Tibial artery (tissue), 4 donors: ENCODE measurements around the gene TGFBR3.

Experiments used
- DNase-seq, 2 donors: peaks; one replicate each; pipeline ENCODE4 v3.0.0-alpha.2; 2019
- H3K27ac ChIP-seq, 2 donors: fragments of 200-600 bp; sonication (generic) in 1 of 2; 1 replicate in 1 of 2; 2 replicates in 1 of 2; pipeline ENCODE4 v1.5.1; 2018 to 2019; ENCODE audit warnings: mild to moderate bottlenecking in 1 of 2
- H3K27me3 ChIP-seq, 2 donors: fragments of 200-600 bp; sonication (generic) in 1 of 2; one replicate each; pipeline versions ENCODE4 v1.5.1 to v1.6.0; 2016 to 2019
- H3K36me3 ChIP-seq, 3 donors: fragments of 200-600 bp; sonication (generic) in 2 of 3; one replicate each; pipeline ENCODE4 v1.5.1; 2016 to 2019; ENCODE audit warnings: mild to moderate bottlenecking in 2 of 3
- H3K4me1 ChIP-seq, 4 donors: fragments of 200-600 bp; sonication (generic) in 2 of 4; 1 replicate in 3 of 4; 2 replicates in 1 of 4; pipeline ENCODE4 v1.5.1; 2016 to 2019
- H3K4me3 ChIP-seq, 2 donors: fragments of 200-600 bp; sonication (generic) in 1 of 2; 1 replicate in 1 of 2; 2 replicates in 1 of 2; pipeline ENCODE4 v1.5.1; 2018 to 2019; ENCODE audit warnings: mild to moderate bottlenecking in 2 of 2
- H3K9me3 ChIP-seq, 3 donors: fragments of 200-600 bp; sonication (generic) in 1 of 3; one replicate each; pipeline ENCODE4 v1.5.1; 2016 to 2019
- CTCF ChIP-seq, 2 experiments: fragments of 200-600 bp in 1 of 2; fragments of 450-650 bp in 1 of 2; IDR thresholded peaks; one replicate each; pipeline ENCODE4 v1.5.1; 2017 to 2019; ENCODE audit warnings: antibody characterized with exemption in 2 of 2, mild to moderate bottlenecking in 1 of 2, moderate library complexity in 1 of 2
- intact Hi-C: fragments of 100-400 bp; cut with DNase I; formaldehyde crosslinking; loops from one replicate; pipeline ENCODE4 v1.15.0; 2023; ENCODE audit warnings: low total_unique reads

The TGFBR3 gene

GRCh38 chr1:91700332-91700731 lies 185.6 kb downstream of the TGFBR3 start:
- TF ChIP-seq CTCF (IDR thresholded peaks at IDR 0.05): no peak
- H3K36me3 ChIP-seq: peaks cover 0 to 7% (median 0%) of the 10 kb centered on the region in 3 donors
- H3K4me3 ChIP-seq: no peak overlapping the region
- no peak for DNase-seq
- intact Hi-C loops: no loop called here
- peaks cover 0 to 19% (median 2%) of the 10 kb centered on the region in 4 donors for H3K4me1 ChIP-seq
- no peaks in the 10 kb centered on the region for H3K9me3 ChIP-seq
- H3K27ac ChIP-seq: no peak overlapping the region
- H3K27me3 ChIP-seq: no peaks in the 10 kb centered on the region

DNA sequence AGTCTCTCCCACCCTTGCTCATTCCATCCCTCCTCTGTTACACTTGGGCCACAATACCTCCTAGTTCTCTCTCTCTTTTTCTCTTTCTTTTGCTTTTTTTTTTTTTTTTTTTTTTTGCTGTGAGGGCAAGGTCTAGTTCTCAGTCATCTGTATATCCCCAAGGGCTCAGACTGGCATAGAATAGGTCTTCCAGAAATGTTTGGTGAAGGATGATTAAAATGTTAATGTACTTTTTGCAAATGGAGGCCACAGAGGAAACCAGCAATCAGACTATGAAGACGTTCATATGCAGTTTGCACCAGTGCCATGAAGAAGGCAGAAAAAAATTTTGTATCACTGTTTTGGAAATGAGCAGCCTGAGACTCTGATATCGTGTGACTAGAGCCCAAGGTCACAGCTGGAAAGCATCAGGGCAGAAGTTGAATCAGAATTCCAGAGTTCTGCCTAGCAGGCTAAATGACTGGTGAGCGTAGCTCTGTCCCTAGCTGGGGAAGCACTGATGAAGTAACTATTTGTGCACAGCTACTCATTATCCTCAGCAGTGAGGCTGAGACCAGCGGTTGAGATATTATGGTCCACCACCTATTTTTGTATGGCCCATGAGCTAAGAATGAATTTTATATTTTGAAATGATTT lies 186.5 kb downstream of the TGFBR3 start:
- H3K36me3 ChIP-seq: peaks cover 0 to 11% (median 0%) of the 10 kb centered on the region in 3 donors
- H3K4me3 ChIP-seq: no peak overlapping the region
- no peak overlapping the region for H3K27ac ChIP-seq
- no peak for TF ChIP-seq CTCF (IDR thresholded peaks at IDR 0.05)
- no peaks in the 10 kb centered on the region for H3K9me3 ChIP-seq
- peaks cover 0 to 19% (median 2%) of the 10 kb centered on the region in 4 donors for H3K4me1 ChIP-seq
- peak in 1 of 2 donors; percentile 47 for DNase-seq
- H3K27me3 ChIP-seq: no peaks in the 10 kb centered on the region
- intact Hi-C loops: no loop called here

DNA sequence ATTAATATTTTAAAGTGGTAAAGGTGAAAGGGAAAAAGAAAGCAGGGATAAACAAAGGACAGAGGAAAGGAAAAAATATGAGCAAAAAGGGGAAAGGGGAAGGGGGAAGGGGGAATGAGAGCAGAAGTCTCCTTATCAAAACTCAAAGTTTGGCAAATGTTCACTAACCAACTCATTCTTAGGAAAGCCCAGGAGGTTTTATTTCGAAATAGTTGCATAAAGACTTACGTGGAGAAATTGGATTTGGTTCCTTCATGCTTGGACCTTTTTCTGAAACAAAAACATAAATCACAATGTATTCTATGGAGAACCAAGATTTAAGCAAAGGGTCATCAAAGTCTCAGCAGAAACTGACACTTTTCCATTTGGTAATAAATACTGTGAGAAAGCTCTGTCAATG lies 188.1 kb downstream of the TGFBR3 start:
- Histone ChIP-seq H3K36me3 (peaks cover 0 to 15% (median 0%) of the 10 kb centered on the region in 3 donors), H3K4me1 (peaks cover 0 to 35% (median 13%) of the 10 kb centered on the region in 4 donors), H3K27ac (no peak overlapping the region), H3K4me3 (no peak overlapping the region), H3K27me3 (no peaks in the 10 kb centered on the region), H3K9me3 (no peaks in the 10 kb centered on the region)
- TF ChIP-seq CTCF (IDR thresholded peaks at IDR 0.05): no peak
- DNase-seq: no peak
- intact Hi-C loops: no loop called here

GRCh38 chr1:91697416-91697815 lies 188.5 kb downstream of the TGFBR3 start:
- peaks cover 0 to 15% (median 0%) of the 10 kb centered on the region in 3 donors for H3K36me3 ChIP-seq
- no peak overlapping the region for H3K4me3 ChIP-seq
- H3K27me3 ChIP-seq: no peaks in the 10 kb centered on the region
- DNase-seq: no peak
- intact Hi-C loops: no loop called here
- TF ChIP-seq CTCF (IDR thresholded peaks at IDR 0.05): no peak
- peak overlapping the region in 1 of 2 donors; percentile 23 for H3K27ac ChIP-seq
- no peaks in the 10 kb centered on the region for H3K9me3 ChIP-seq
- peaks cover 0 to 37% (median 13%) of the 10 kb centered on the region in 4 donors for H3K4me1 ChIP-seq

- H3K27ac ChIP-seq: peak overlapping the region in 1 of 2 donors; percentile 16
- no peak overlapping the region for H3K4me3 ChIP-seq
- H3K36me3 ChIP-seq: peaks cover 0 to 15% (median 0%) of the 10 kb centered on the region in 3 donors
- intact Hi-C loops: no loop called here
- no peak for DNase-seq
- no peak for TF ChIP-seq CTCF (IDR thresholded peaks at IDR 0.05)
- H3K27me3 ChIP-seq: no peaks in the 10 kb centered on the region
- H3K4me1 ChIP-seq: peaks cover 0 to 37% (median 13%) of the 10 kb centered on the region in 4 donors
- no peaks in the 10 kb centered on the region for H3K9me3 ChIP-seq
Observed at GRCh38 chr1:91696321-91696720, 189.6 kb downstream of the TGFBR3 start.
